IPS DF 4.7 (cell line): ENCODE measurements around the gene WNT1.

ENCODE experiments used
- DNase-seq: peaks from one replicate; pipeline ENCODE4 v3.0.0-alpha.2; 2013; ENCODE audit warnings: low spot score; ENCODE audit errors: extremely low read depth

The WNT1 gene

DNA sequence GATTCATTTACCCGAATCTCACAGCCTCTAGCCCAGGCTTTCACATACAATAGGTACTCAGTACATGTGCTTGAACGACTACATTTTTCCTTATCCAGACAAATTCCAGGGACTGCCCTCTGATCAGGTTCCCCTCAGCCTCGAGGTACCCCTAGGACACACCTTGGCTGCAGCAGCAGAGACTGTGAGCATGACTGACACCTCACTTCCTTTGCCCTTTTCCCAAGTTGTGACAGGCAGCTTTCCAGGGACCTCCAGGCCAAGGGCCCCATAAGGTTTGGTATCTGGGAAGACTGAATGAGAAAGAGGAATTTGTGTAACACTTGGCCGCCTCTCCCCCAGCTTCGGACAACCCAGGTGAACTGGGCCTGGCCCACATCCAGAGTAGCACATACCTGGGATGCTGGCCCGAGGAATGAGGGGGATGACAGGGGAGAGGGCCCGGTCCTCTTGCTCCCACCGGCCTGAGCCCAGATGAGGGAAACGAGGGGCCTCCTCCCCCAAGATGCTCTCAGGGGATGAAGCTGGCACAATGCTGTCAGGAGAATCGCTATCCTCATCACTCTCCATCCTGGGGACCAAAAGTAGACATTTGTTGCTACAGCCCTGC is 50.6 kb downstream of the WNT1 start:
- DNase-seq, result no peak

DNA sequence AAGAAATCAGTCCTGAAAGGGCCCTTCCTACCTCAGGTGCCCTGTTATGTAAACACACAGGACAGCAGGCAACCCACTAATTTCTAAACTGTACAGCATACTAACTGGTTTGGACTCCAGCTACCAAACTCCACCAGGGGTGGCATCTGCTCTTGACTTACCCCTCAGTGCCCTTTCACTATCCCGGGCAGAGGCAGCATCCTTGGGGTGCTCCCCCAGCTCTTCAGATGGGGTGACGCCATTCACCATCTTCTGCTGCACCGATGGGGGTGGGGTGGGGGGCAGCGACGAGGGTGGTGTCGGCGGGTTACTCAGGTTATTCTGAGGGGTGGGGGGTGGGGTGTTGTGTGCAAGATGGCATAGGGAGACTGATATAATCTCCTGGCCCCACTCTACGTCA is 52.0 kb downstream of the WNT1 start:
- DNase-seq, result no peak

DNA sequence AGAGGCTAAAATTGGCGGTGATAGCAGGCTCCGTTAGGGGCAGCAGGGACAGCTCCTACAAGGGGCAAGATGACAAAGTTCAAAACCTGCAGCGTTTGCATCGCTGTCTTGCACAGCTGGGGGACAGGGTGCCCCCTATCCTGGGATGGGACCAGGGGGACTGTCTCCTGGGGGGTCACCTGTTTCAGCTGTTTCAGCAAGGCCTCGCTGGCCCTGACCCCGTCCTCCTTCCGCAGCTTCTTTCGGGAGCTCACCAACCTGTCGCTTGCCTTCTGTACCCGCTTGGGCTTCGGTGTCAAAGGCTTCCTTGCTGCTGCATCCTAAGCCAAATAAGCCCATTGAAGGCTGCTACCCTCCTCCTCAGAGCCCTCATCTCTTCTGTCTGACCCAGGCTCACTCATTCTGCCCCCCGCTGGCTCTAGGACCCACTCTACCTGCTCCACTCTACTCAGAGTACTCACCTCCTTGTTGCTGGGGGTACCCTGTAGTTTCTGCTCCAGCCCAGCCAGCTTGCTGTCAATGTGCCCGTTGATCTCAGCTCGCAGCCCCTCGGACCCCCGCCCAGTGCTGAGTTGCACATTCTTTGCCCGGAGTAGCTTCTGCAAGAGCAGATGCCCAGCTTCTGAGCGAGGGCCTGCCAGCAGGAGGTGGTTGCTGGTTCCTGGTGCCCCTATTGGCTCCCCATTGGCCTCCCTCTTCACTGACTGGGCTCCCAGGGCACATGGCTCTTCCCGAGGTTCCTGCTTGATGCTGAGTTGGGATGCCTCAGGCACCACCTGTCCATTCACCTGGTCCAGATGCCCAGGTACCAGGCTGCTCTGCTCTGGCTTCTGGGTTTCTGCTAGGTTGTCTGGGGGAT is 52.8 kb downstream of the WNT1 start:
- no peak for DNase-seq

DNA sequence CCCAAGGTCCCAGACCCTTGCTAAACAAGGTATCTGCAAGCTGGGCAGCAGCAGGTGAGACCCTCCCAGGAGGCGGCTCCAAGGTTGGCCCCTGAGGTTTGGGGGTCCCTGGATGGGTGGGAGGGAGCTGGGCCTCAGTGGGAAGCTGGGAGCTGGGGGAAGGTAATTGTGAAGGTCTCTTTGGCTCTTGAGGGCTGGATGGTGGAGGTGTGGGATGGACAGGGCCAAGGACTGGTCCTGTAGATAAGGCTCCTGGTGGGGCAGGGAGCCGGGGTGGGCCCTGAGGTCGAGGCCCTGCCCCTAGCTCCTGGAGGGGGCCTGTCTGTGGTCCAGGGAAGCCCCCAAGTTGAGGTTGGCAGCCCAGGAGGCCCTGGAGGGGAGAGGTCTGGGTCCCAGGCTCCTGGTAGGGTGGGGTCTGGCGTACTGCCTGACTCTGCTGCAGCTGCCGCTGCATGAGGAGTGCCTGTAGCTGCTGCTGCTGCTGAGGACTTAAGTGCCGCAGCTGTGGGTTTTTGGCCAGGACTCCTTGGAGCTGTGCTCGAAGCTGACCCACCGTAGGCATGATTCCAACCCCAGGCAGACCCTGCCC is 53.5 kb downstream of the WNT1 start:
- DNase-seq, result no peak
